Hematopoietic multipotent progenitor cell (in vitro differentiated cells): ENCODE data around the gene SLX1B. TPM values are rescaled to one million over a fixed set of nuclear protein-coding genes. Genes with fewer than 3 reads are reported as not detected.
"Not testable (repeated sequence)": the region's sequence is repeated elsewhere in the genome, so short reads cannot be mapped to it uniquely, and the experiment has no call there.

Experiments
- DNase-seq, 3 donors: peaks; one replicate each; pipeline ENCODE4 v3.0.0-alpha.2; 2011 to 2015; ENCODE audit warnings: low read depth in 2 of 3, low spot score in 2 of 3
- total RNA-seq: library from RNA; depleted of rRNA; stranded (reverse); fragments of >200 nt; gene quantifications from one replicate; pipeline ENCODE4 v1.2.3, GENCODE V29; 2012

Gene SLX1B
- 33.9 TPM for total RNA-seq

GRCh38 chr16:29454269-29454668 lies at the start of gene SLX1B, which contains the start of gene BOLA2:
SLX1B (plus strand) TSS chr16:29454533.
BOLA2 (minus strand) TSS chr16:29454351; CDS start chr16:29454253, 98 bp downstream.
- DNase-seq: not testable (repeated sequence)

GRCh38 chr16:29405249-29405648 lies 49.1 kb upstream of the SLX1B start:
- not testable (repeated sequence) for DNase-seq

- DNase-seq: not testable (repeated sequence)
Measured at GRCh38 chr16:29423587-29423986, 30.7 kb upstream of the SLX1B start.

- DNase-seq: not testable (repeated sequence)
Measured at GRCh38 chr16:29425390-29425789, 28.9 kb upstream of the SLX1B start.

GRCh38 chr16:29453754-29454153 lies 579 bp upstream of the SLX1B start:
- DNase-seq: not testable (repeated sequence)

- not testable (repeated sequence) for DNase-seq
Measured at GRCh38 chr16:29454828-29455227, 495 bp downstream of the SLX1B start.

GRCh38 chr16:29457660-29458059 lies 3.3 kb downstream of the SLX1B start:
- DNase-seq: not testable (repeated sequence)

GRCh38 chr16:29459706-29460646 lies 5.6 kb downstream of the SLX1B start, which contains the start of gene SULT1A4:
SULT1A4 (plus strand) TSS chr16:29459913; CDS start chr16:29461386, 1,473 bp downstream.
- not testable (repeated sequence) for DNase-seq

- not testable (repeated sequence) for DNase-seq
Measured at GRCh38 chr16:29460647-29461030, 6.3 kb downstream of the SLX1B start.

- DNase-seq: not testable (repeated sequence)
Measured at GRCh38 chr16:29465985-29466824, 11.9 kb downstream of the SLX1B start.

GRCh38 chr16:29466904-29467303 lies 12.6 kb downstream of the SLX1B start:
- not testable (repeated sequence) for DNase-seq

- DNase-seq: not testable (repeated sequence)
Measured at GRCh38 chr16:29467654-29468366, 13.5 kb downstream of the SLX1B start.

GRCh38 chr16:29469660-29470059 lies 15.3 kb downstream of the SLX1B start:
- not testable (repeated sequence) for DNase-seq

GRCh38 chr16:29472065-29472464 lies 17.7 kb downstream of the SLX1B start:
- DNase-seq: not testable (repeated sequence)

GRCh38 chr16:29482276-29482675 lies 27.9 kb downstream of the SLX1B start:
- not testable (repeated sequence) for DNase-seq

- DNase-seq: not testable (repeated sequence)
Measured at GRCh38 chr16:29506308-29506707, 52.0 kb downstream of the SLX1B start, which contains the start of gene NPIPB12. NPIPB12 (minus strand) TSS chr16:29506408.
